HepG2 (cell line): ENCODE data around the gene DLG2. TPM values are rescaled to one million over a fixed set of nuclear protein-coding genes. Genes with fewer than 3 reads are reported as not detected.
"Not testable (repeated sequence)": the region's sequence is repeated elsewhere in the genome, so short reads cannot be mapped to it uniquely, and the experiment has no call there.

Experiments
- ATAC-seq: fragments of 200-7000 bp; cut with Tn5 transposase; 3 replicates; pipeline ENCODE4 v1.9.1; 2020; ENCODE audit warnings: mild to moderate bottlenecking, moderate library complexity
- BruUV-seq: library from RNA; stranded (reverse); fragments of 400-500 nt; replicated peaks from 2 replicates; lab custom pipeline; 2021; lab: Mats Ljungman, UMichigan
- CTCF ChIA-PET: fragments of 300-600 bp; formaldehyde crosslinking; extraction: SDS; loops from one replicate; lab custom pipeline; 2021; ENCODE audit warnings: low total read pairs, inconsistent platforms, low intra/inter-chr PET ratio; lab: Yijun Ruan, JAX
- POLR2A ChIA-PET: fragments of 350-600 bp; sonication (Branson Sonifier 250); formaldehyde crosslinking; loops from one replicate; lab custom pipeline; 2020; ENCODE audit warnings: antibody characterized with exemption, inconsistent platforms; lab: Yijun Ruan, JAX
- DNase-seq: peaks from one replicate; pipeline ENCODE4 v3.0.0-alpha.2; 2015; ENCODE audit warnings: low spot score
- FAIRE-seq: peaks from 3 replicates; lab custom pipeline; 2011; peaks lifted over from hg19 to GRCh38; lab: Jason Lieb, UNC
- H2AFZ ChIP-seq: one replicate; pipeline ENCODE4 v1.6.1; 2011; ENCODE audit warnings: low read length, inconsistent platforms
- H3K27ac ChIP-seq: fragments of 300-600 bp; 3 replicates; pipeline ENCODE4 v1.8.0; 2011; ENCODE audit warnings: mixed run types, mild to moderate bottlenecking, mixed read lengths, low read length, inconsistent platforms; ENCODE audit not compliant: insufficient read depth; ENCODE audit errors: extremely low read length
- H3K27me3 ChIP-seq, 2 experiments: fragments of 200-600 bp in 1 of 2; 2 replicates in 1 of 2; 3 replicates in 1 of 2; pipeline versions ENCODE4 v1.6.0 to v1.8.0; 2011; ENCODE audit warnings: low read length in 2 of 2, mild to moderate bottlenecking in 2 of 2, moderate library complexity in 2 of 2, inconsistent platforms in 1 of 2; ENCODE audit not compliant: insufficient read depth in 2 of 2, control insufficient read depth in 1 of 2
- H3K36me3 ChIP-seq, 2 experiments: fragments of 200-600 bp in 1 of 2; replicated peaks in 1 of 2; 2 replicates in 1 of 2; 3 replicates in 1 of 2; pipeline versions ENCODE4 v1.5.1 to v1.8.0; 2011; ENCODE audit warnings: low read length in 2 of 2, inconsistent platforms in 1 of 2; ENCODE audit not compliant: insufficient read depth in 2 of 2, control insufficient read depth in 1 of 2
- H3K4me1 ChIP-seq: 2 replicates; pipeline ENCODE4 v1.5.1; 2012; ENCODE audit warnings: low read length, inconsistent platforms; ENCODE audit not compliant: insufficient read depth
- H3K4me2 ChIP-seq: 2 replicates; pipeline ENCODE4 v1.6.0; 2011; ENCODE audit warnings: low read depth, low read length, inconsistent platforms
- H3K4me3 ChIP-seq, 3 experiments: fragments of 200-600 bp in 1 of 3; sonication (generic), shearing (Covaris generic) in 1 of 3; replicated peaks in 1 of 3; 2 replicates each; pipeline ENCODE4 v1.5.1; 2011 to 2016; ENCODE audit warnings: low read length in 3 of 3, inconsistent platforms in 2 of 3, low read depth in 2 of 3, mild to moderate bottlenecking in 2 of 3, control low read depth in 1 of 3, mixed read lengths in 1 of 3; ENCODE audit not compliant: insufficient read depth in 1 of 3
- H3K79me2 ChIP-seq: one replicate; pipeline ENCODE4 v1.6.1; 2011; ENCODE audit warnings: low read length, inconsistent platforms; ENCODE audit not compliant: insufficient read depth
- H3K9ac ChIP-seq: 2 replicates; pipeline ENCODE4 v1.6.0; 2011; ENCODE audit warnings: mild to moderate bottlenecking, low read depth, low read length, inconsistent platforms; ENCODE audit not compliant: insufficient read depth
- H3K9me3 ChIP-seq: 2 replicates; pipeline ENCODE4 v1.5.1; 2012; ENCODE audit warnings: mild to moderate bottlenecking, low read length
- H4K20me1 ChIP-seq: 2 replicates; pipeline ENCODE4 v1.6.0; 2011; ENCODE audit warnings: inconsistent platforms, mild to moderate bottlenecking, low read length, moderate library complexity; ENCODE audit not compliant: insufficient read depth
- WGBS: methylation state at CpG from one replicate; pipeline ENCODE4 v1.1.6; 2017; ENCODE audit warnings: low lambda C conversion rate; 5-methylcytosine and 5-hydroxymethylcytosine counted together
- in situ Hi-C: cut with HindIII; loops from 2 replicates; pipeline ENCODE4 v1.10.0; 2017; ENCODE audit warnings: low pct_unique_long_range_greater_than_20kb; ENCODE audit not compliant: extremely low pct_ligation_motif_present
- intact Hi-C: fragments of 100-400 bp; cut with micrococcal nuclease; formaldehyde crosslinking; loops from one replicate; pipeline ENCODE4 v1.10.0; 2022; ENCODE audit not compliant: unreplicated experiment
- polyA plus RNA-seq, 8 experiments: library from polyadenylated mRNA; depleted of rRNA in 3 of 8; stranded (reverse) in 7 of 8; unstranded in 1 of 8; fragments of >200 nt; fragmentation: Illumina TruSeq in 4 of 8; extraction: Trizol in 4 of 8; gene quantifications; 2 replicates each; pipeline versions ENCODE4 v1.2.1 to v1.2.3, GENCODE V29; 2011 to 2016; ENCODE audit warnings: low read depth in 4 of 8, missing spikeins in 1 of 8, mixed read lengths in 1 of 8; ENCODE audit not compliant: insufficient read depth in 1 of 8
- total RNA-seq, 5 experiments: library from RNA; depleted of rRNA; stranded (reverse); fragments of >200 nt; fragmentation: Illumina TruSeq; extraction: Trizol; gene quantifications; 2 replicates each; pipeline ENCODE4 v1.2.3, GENCODE V29; 2016; ENCODE audit warnings: low read depth in 1 of 5

DLG2 gene
- total and polyA plus RNA-seq, 2 of the 13 experiments (the other 11 are each of a cell fraction or from before 2014, with no cell fraction given), result 0.46 to 1.0 TPM

DNA sequence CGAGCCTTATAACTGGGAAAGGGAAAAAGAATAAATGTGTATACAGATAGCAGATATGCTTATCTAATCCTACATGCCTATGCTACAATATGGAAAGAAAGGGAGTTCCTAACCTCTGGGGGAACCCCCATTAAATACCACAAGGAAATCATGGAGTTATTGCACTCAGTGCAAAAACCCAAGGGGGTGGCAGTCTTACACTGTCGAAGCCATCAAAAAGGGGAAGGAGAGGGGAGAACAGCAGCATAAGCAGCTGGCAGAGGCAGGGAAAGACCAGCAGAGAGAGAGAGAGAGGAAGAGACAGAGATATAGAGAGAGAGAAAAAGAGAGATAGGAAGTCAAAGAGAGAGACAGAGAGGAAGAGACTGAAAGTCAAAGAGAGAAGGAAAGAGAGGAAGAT is 15.5 kb downstream of the DLG2 start:
- H3K9ac ChIP-seq, H3K4me2 ChIP-seq, H3K27me3 ChIP-seq, in situ Hi-C loops, CTCF ChIA-PET, H3K9me3 ChIP-seq, ATAC-seq, H2AFZ ChIP-seq, H3K79me2 ChIP-seq, H4K20me1 ChIP-seq, BruUV-seq, H3K4me3 ChIP-seq, intact Hi-C loops, DNase-seq, FAIRE-seq, H3K4me1 ChIP-seq, H3K36me3 ChIP-seq, POLR2A ChIA-PET, H3K27ac ChIP-seq: not testable (repeated sequence)
- 31% methylated on average over 2 of the region's 2 CpGs for WGBS

DNA sequence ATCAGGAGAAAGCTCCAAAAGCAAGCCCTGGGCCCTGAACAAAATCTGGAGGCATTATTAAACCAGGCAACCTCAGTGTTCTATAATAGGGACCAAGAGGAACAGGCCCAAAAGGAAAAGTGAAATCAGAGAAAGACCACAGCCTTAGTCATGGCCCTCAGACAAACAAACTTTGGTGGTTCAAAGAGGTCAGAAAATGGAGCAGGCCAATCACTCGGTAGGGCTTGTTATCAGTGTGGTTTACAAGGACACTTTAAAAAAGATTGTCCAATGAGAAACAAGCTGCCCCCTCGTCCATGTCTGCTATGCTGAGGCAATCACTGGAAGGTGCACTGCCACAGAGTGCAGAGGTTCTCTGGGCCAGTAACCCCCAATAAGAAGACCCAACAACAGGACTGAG is 17.9 kb downstream of the DLG2 start:
- CTCF ChIA-PET, H3K79me2 ChIP-seq: not testable (repeated sequence)

GRCh38 chr11:85608621-85609020 is 18.5 kb downstream of the DLG2 start:
- CTCF ChIA-PET, FAIRE-seq, intact Hi-C loops, H3K4me3 ChIP-seq, H4K20me1 ChIP-seq, H2AFZ ChIP-seq, POLR2A ChIA-PET, H3K79me2 ChIP-seq, H3K9me3 ChIP-seq, H3K9ac ChIP-seq, H3K27ac ChIP-seq, H3K4me1 ChIP-seq, BruUV-seq, ATAC-seq, H3K4me2 ChIP-seq, H3K36me3 ChIP-seq, in situ Hi-C loops, H3K27me3 ChIP-seq, DNase-seq: not testable (repeated sequence)

More for the DNA sequence above, 17.9 kb downstream of the DLG2 start:
- BruUV-seq, H3K36me3 ChIP-seq, intact Hi-C loops, DNase-seq, H3K9me3 ChIP-seq, H3K4me1 ChIP-seq, H3K27me3 ChIP-seq, POLR2A ChIA-PET, in situ Hi-C loops, H3K4me3 ChIP-seq, H3K4me2 ChIP-seq, FAIRE-seq, H2AFZ ChIP-seq, H3K27ac ChIP-seq, H3K9ac ChIP-seq, ATAC-seq, H4K20me1 ChIP-seq: not testable (repeated sequence)
- WGBS, result 0% methylated on average over 2 of the region's 2 CpGs
